Neuronal stem cell (in vitro differentiated cells): Measurements from ENCODE around the gene RAE1.

Source experiments
- DNase-seq: peaks from one replicate; pipeline ENCODE4 v3.0.0-alpha.2; 2013; ENCODE audit warnings: low spot score
- H2AFZ ChIP-seq: one replicate; pipeline ENCODE4 v1.6.1; 2013; ENCODE audit warnings: mild to moderate bottlenecking, low read length, inconsistent platforms
- H2AK5ac ChIP-seq: 2 replicates; pipeline ENCODE4 v1.6.1; 2013; ENCODE audit warnings: low read depth, mild to moderate bottlenecking, inconsistent platforms, low read length, moderate library complexity, mixed read lengths
- H2BK120ac ChIP-seq: 2 replicates; pipeline ENCODE4 v1.6.1; 2013; ENCODE audit warnings: low read depth, mild to moderate bottlenecking, inconsistent platforms, low read length, moderate library complexity, mixed read lengths
- H2BK12ac ChIP-seq: one replicate; pipeline ENCODE4 v1.6.1; 2013; ENCODE audit warnings: low read length, inconsistent platforms
- H2BK15ac ChIP-seq: 2 replicates; pipeline ENCODE4 v1.6.1; 2013; ENCODE audit warnings: mild to moderate bottlenecking, low read length, inconsistent platforms, mixed read lengths
- H2BK5ac ChIP-seq: one replicate; pipeline ENCODE4 v1.6.1; 2013; ENCODE audit warnings: inconsistent platforms, mild to moderate bottlenecking, low read length, moderate library complexity
- H3K14ac ChIP-seq: one replicate; pipeline ENCODE4 v1.6.1; 2013; ENCODE audit warnings: low read length, inconsistent platforms
- H3K18ac ChIP-seq: 2 replicates; pipeline ENCODE4 v1.6.1; 2013; ENCODE audit warnings: low read length, inconsistent platforms
- H3K23ac ChIP-seq: 2 replicates; pipeline ENCODE4 v1.6.1; 2013; ENCODE audit warnings: low read depth, mild to moderate bottlenecking, mixed read lengths, low read length, inconsistent platforms; ENCODE audit not compliant: poor library complexity
- H3K27ac ChIP-seq: replicated peaks from 3 replicates; pipeline ENCODE4 v1.5.1; 2013; ENCODE audit warnings: low read length, inconsistent platforms
- H3K27me3 ChIP-seq, 3 experiments: 2 replicates each; pipeline ENCODE4 v1.6.1; 2013; ENCODE audit warnings: low read length in 3 of 3, mild to moderate bottlenecking in 2 of 3, inconsistent platforms in 1 of 3, low read depth in 1 of 3, mixed read lengths in 1 of 3, moderate library complexity in 1 of 3; ENCODE audit not compliant: control insufficient read depth in 3 of 3, insufficient read depth in 3 of 3
- H3K36me3 ChIP-seq, 2 donors: replicated peaks in 1 of 2; 2 replicates each; pipeline ENCODE4 v1.6.1; 2013; ENCODE audit warnings: low read length in 2 of 2; ENCODE audit not compliant: control insufficient read depth in 2 of 2, insufficient read depth in 2 of 2
- H3K4ac ChIP-seq: 2 replicates; pipeline ENCODE4 v1.6.1; 2013; ENCODE audit warnings: inconsistent platforms, mild to moderate bottlenecking, low read length, moderate library complexity
- H3K4me1 ChIP-seq, 2 donors: 1 replicate in 1 of 2; 2 replicates in 1 of 2; pipeline ENCODE4 v1.6.1; 2013; ENCODE audit warnings: low read length in 2 of 2, low read depth in 1 of 2; ENCODE audit not compliant: control insufficient read depth in 2 of 2, insufficient read depth in 1 of 2
- H3K4me2 ChIP-seq: one replicate; pipeline ENCODE4 v1.6.1; 2013; ENCODE audit warnings: mild to moderate bottlenecking, low read length, inconsistent platforms; ENCODE audit not compliant: insufficient read depth, poor library complexity, severe bottlenecking
- H3K4me3 ChIP-seq, 2 donors: 2 replicates each; pipeline ENCODE4 v1.5.1; 2013; ENCODE audit warnings: low read length in 2 of 2, mild to moderate bottlenecking in 2 of 2, inconsistent platforms in 1 of 2, moderate library complexity in 1 of 2
- H3K79me1 ChIP-seq: one replicate; pipeline ENCODE4 v1.6.1; 2013; ENCODE audit warnings: low read depth, mild to moderate bottlenecking, inconsistent platforms, low read length, moderate library complexity
- H3K9ac ChIP-seq: one replicate; pipeline ENCODE4 v1.6.1; 2013; ENCODE audit warnings: mild to moderate bottlenecking, low read depth, low read length, inconsistent platforms; ENCODE audit not compliant: poor library complexity
- H3K9me3 ChIP-seq, 2 donors: replicated peaks in 1 of 2; 2 replicates each; pipeline versions ENCODE3 to v1.6.1; 2013; ENCODE audit warnings: low read length in 2 of 2, mild to moderate bottlenecking in 2 of 2, inconsistent platforms in 1 of 2, low read depth in 1 of 2, mixed read lengths in 1 of 2, moderate library complexity in 1 of 2; ENCODE audit not compliant: control insufficient read depth in 2 of 2, insufficient read depth in 1 of 2
- H4K8ac ChIP-seq: one replicate; pipeline ENCODE4 v1.6.1; 2013; ENCODE audit warnings: low read depth, mild to moderate bottlenecking, inconsistent platforms, low read length, moderate library complexity
- H4K91ac ChIP-seq: one replicate; pipeline ENCODE4 v1.6.1; 2013; ENCODE audit warnings: low read length, low read depth, mild to moderate bottlenecking, inconsistent platforms; ENCODE audit not compliant: poor library complexity
- WGBS, 2 donors: extraction: QIAGEN DNeasy Blood & Tissue Kit; methylation state at CpG; one replicate each; pipeline ENCODE4 v1.1.7; 2013; ENCODE audit warnings: missing lambda C conversion rate in 2 of 2, mixed read lengths in 1 of 2; ENCODE audit not compliant: insufficient read length in 2 of 2, insufficient replicate concordance in 1 of 2; ENCODE audit errors: extremely low coverage in 2 of 2; 5-methylcytosine and 5-hydroxymethylcytosine counted together

Gene RAE1

GRCh38 chr20:57385940-57386339, 34.9 kb downstream of the RAE1 start:
- no peak overlapping the region for H3K4me2 ChIP-seq
- no peak overlapping the region for H2BK120ac ChIP-seq
- peak overlapping the region; percentile 27 for H3K18ac ChIP-seq
- no peak overlapping the region for H2AFZ ChIP-seq
- H3K27me3 ChIP-seq, result peaks cover 0 to 16% (median 6%) of the 10 kb centered on the region in 3 experiments
- no peak overlapping the region for H3K14ac ChIP-seq
- no CpG with 5 or more reads among the region's 6 CpGs for whole genome bisulfite sequencing, 2 donors
- no peak overlapping the region for H2BK5ac ChIP-seq
- no peak for DNase-seq
- no peaks in the 10 kb centered on the region for H3K9me3 ChIP-seq
- H3K4me3 ChIP-seq, result no peak overlapping the region
- no peak overlapping the region for H4K8ac ChIP-seq
- H3K4me1 ChIP-seq, result peaks cover 10% of the 10 kb centered on the region in 2 donors
- no peak overlapping the region for H2BK12ac ChIP-seq
- H3K79me1 ChIP-seq, result no peaks in the 10 kb centered on the region
- no peak overlapping the region for H3K27ac ChIP-seq
- no peak overlapping the region for H3K9ac ChIP-seq
- H3K23ac ChIP-seq, result no peak overlapping the region
- H2BK15ac ChIP-seq, result no peak overlapping the region
- H3K4ac ChIP-seq, result no peak overlapping the region
- H4K91ac ChIP-seq, result no peak overlapping the region
- H2AK5ac ChIP-seq, result no peak overlapping the region
- peaks cover 3% of the 10 kb centered on the region in 2 donors for H3K36me3 ChIP-seq

DNA sequence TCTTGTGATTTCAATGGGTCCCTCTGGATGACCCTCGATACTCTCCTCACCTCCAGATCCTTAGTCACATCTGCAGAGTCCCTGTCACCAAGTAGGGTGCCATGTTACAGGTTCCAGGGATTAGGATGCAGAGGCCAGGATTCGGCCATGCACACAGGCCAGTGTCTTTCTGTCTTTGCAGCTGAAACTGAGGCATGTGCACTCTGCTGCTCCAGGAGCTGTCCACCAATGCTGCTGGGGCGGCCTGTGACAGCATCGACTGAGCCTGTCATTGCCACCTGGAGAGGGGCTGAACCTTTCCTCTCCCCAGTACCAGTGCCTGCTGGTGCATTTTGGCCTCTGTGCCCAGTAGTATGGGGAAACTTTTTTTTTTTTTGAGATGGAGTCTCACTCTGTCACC, 35.7 kb downstream of the RAE1 start:
- Histone ChIP-seq H3K4me3 (no peak overlapping the region), H3K36me3 (peaks cover 3% of the 10 kb centered on the region in 2 donors), H3K14ac (no peak overlapping the region), H3K4ac (no peak overlapping the region), H2BK5ac (no peak overlapping the region), H2BK120ac (no peak overlapping the region), H3K23ac (peak overlapping the region; percentile 52), H2BK12ac (no peak overlapping the region), H4K91ac (no peak overlapping the region), H3K27ac (no peak overlapping the region), H2AK5ac (no peak overlapping the region), H3K9ac (no peak overlapping the region), H2BK15ac (no peak overlapping the region), H3K4me1 (peaks cover 10% of the 10 kb centered on the region in 2 donors), H3K79me1 (no peaks in the 10 kb centered on the region), H4K8ac (no peak overlapping the region), H3K9me3 (no peaks in the 10 kb centered on the region), H2AFZ (no peak overlapping the region), H3K18ac (no peak overlapping the region), H3K27me3 (peaks cover 0 to 16% (median 6%) of the 10 kb centered on the region in 3 experiments), H3K4me2 (no peak overlapping the region)
- no CpG with 5 or more reads among the region's 4 CpGs for WGBS, 2 donors
- no peak for DNase-seq

DNA sequence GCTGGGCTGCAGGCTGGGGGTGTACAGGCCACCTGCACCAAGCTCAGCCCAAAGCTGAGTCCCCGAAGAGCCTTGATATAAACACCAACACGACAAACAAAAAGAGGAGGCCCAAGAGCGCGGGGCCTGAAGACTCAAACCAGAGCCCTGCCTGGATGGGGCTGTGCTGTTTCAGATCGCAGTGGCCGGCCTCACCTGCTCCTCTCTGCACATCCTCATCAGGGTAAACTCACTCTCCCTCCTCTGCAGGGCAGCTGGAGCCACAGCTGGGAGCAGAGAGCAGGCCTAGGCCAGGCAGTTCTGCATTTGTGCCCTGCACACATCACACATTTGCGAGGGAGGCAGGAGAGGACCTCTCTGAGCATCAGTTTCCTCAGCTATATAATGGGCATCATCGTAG, 36.4 kb downstream of the RAE1 start:
- no peak overlapping the region for H3K4me2 ChIP-seq
- no peak overlapping the region for H2BK15ac ChIP-seq
- WGBS, 2 donors, result no CpG with 5 or more reads among the region's 8 CpGs
- no peak overlapping the region for H3K23ac ChIP-seq
- no peak overlapping the region for H4K91ac ChIP-seq
- H3K27ac ChIP-seq, result no peak overlapping the region
- no peak overlapping the region for H2BK12ac ChIP-seq
- no peak overlapping the region for H4K8ac ChIP-seq
- H2BK5ac ChIP-seq, result no peak overlapping the region
- DNase-seq, result no peak
- no peak overlapping the region for H3K4me3 ChIP-seq
- no peak overlapping the region for H2BK120ac ChIP-seq
- peaks cover 10 to 11% of the 10 kb centered on the region in 2 donors for H3K4me1 ChIP-seq
- H3K9ac ChIP-seq, result no peak overlapping the region
- H3K9me3 ChIP-seq, result no peaks in the 10 kb centered on the region
- H2AFZ ChIP-seq, result no peak overlapping the region
- no peak overlapping the region for H2AK5ac ChIP-seq
- H3K36me3 ChIP-seq, result peaks cover 3% of the 10 kb centered on the region in 2 donors
- peaks cover 0 to 16% (median 6%) of the 10 kb centered on the region in 3 experiments for H3K27me3 ChIP-seq
- H3K4ac ChIP-seq, result no peak overlapping the region
- no peaks in the 10 kb centered on the region for H3K79me1 ChIP-seq
- no peak overlapping the region for H3K14ac ChIP-seq
- no peak overlapping the region for H3K18ac ChIP-seq

- H2BK15ac ChIP-seq, result no peak overlapping the region
- no peak overlapping the region for H3K9ac ChIP-seq
- no peak overlapping the region for H4K91ac ChIP-seq
- H3K79me1 ChIP-seq, result no peaks in the 10 kb centered on the region
- H2AK5ac ChIP-seq, result no peak overlapping the region
- H2BK5ac ChIP-seq, result no peak overlapping the region
- DNase-seq, result no peak
- H3K27ac ChIP-seq, result no peak overlapping the region
- H3K36me3 ChIP-seq, result peaks cover 4 to 7% of the 10 kb centered on the region in 2 donors
- no peak overlapping the region for H2BK12ac ChIP-seq
- H4K8ac ChIP-seq, result no peak overlapping the region
- H2BK120ac ChIP-seq, result no peak overlapping the region
- no peak overlapping the region for H3K4ac ChIP-seq
- no peaks in the 10 kb centered on the region for H3K9me3 ChIP-seq
- no peak overlapping the region for H3K14ac ChIP-seq
- peaks cover 0 to 16% (median 6%) of the 10 kb centered on the region in 3 experiments for H3K27me3 ChIP-seq
- peaks cover 13 to 14% of the 10 kb centered on the region in 2 donors for H3K4me1 ChIP-seq
- H3K4me3 ChIP-seq, result no peak overlapping the region
- H2AFZ ChIP-seq, result no peak overlapping the region
- no peak overlapping the region for H3K23ac ChIP-seq
- no CpG with 5 or more reads among the region's 7 CpGs for WGBS, 2 donors
- no peak overlapping the region for H3K18ac ChIP-seq
- H3K4me2 ChIP-seq, result no peak overlapping the region
Measured at GRCh38 chr20:57387945-57388371, 36.9 kb downstream of the RAE1 start.
